ENCODE measurements around the gene NLRC3.

DNA sequence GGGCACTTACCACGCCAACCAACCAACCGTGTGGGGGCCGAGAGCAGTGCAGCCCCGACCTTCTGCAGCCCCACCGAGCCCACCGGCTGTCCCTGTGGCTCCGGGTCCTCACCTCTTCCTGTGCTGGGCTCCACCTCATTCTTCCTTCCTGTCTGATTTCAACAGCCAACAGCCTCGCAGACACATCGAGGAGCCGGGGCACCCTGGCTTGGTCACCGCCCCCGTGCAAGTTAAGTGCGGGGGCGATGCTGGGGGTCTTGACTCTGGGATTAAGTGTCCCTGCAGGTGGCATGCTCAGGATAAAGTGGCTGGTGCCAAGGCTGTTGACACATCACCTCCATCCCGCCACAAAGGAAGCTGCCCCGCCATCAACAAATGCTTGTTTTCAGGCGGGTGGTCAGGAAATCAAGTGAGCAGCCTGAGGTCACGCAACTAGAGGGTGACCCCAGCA is at the start of gene NLRC3:
- TF ChIP-seq CTCF (IDR thresholded peaks at IDR 0.05) (no peak), POLR2A (IDR thresholded peaks at IDR 0.05) (no peak)

All from testis (tissue), 2 donors.